Hepatocyte (in vitro differentiated cells): Measurements from ENCODE around the gene FHOD3. TPM values are rescaled to one million over a fixed set of nuclear protein-coding genes. Genes with fewer than 3 reads are reported as not detected.
"Not testable (repeated sequence)": the region's sequence is repeated elsewhere in the genome, so short reads cannot be mapped to it uniquely, and the experiment has no call there.

Source experiments
- DNase-seq: peaks from one replicate; pipeline ENCODE4 v3.0.0-alpha.2; 2016; ENCODE audit warnings: low spot score
- H2AFZ ChIP-seq: fragments of 200-600 bp; sonication (generic); 2 replicates; pipeline ENCODE4 v1.6.0; 2016; ENCODE audit warnings: antibody characterized with exemption, mild to moderate bottlenecking
- H3K27ac ChIP-seq: fragments of 200-600 bp; sonication (generic); 2 replicates; pipeline ENCODE4 v1.5.1; 2016; ENCODE audit warnings: mild to moderate bottlenecking
- H3K27me3 ChIP-seq: fragments of 200-600 bp; sonication (generic); 2 replicates; pipeline ENCODE4 v1.6.1; 2016
- H3K36me3 ChIP-seq: fragments of 200-600 bp; sonication (generic); replicated peaks from 2 replicates; pipeline ENCODE4 v1.5.1; 2016; ENCODE audit warnings: low read depth; ENCODE audit not compliant: insufficient read depth
- H3K4me1 ChIP-seq: fragments of 200-600 bp; sonication (generic); 2 replicates; pipeline ENCODE4 v1.5.1; 2016; ENCODE audit warnings: mild to moderate bottlenecking, moderate library complexity; ENCODE audit not compliant: insufficient read depth
- H3K4me2 ChIP-seq: fragments of 200-600 bp; sonication (generic); 2 replicates; pipeline ENCODE4 v1.6.0; 2016
- H3K4me3 ChIP-seq: fragments of 200-600 bp; sonication (generic); 2 replicates; pipeline ENCODE4 v1.5.1; 2016; ENCODE audit warnings: mild to moderate bottlenecking
- H3K79me2 ChIP-seq: fragments of 200-600 bp; sonication (generic); 2 replicates; pipeline ENCODE4 v1.6.0; 2017; ENCODE audit warnings: mild to moderate bottlenecking
- H3K9me2 ChIP-seq: fragments of 200-600 bp; sonication (generic); replicated peaks from 2 replicates; pipeline ENCODE4 v1.6.0; 2017; ENCODE audit warnings: mild to moderate bottlenecking; ENCODE audit not compliant: insufficient read depth
- H3K9me3 ChIP-seq: fragments of 200-600 bp; sonication (generic); 2 replicates; pipeline ENCODE4 v1.5.1; 2016; ENCODE audit warnings: low read depth, mild to moderate bottlenecking
- H4K20me1 ChIP-seq: fragments of 200-600 bp; sonication (generic); 2 replicates; pipeline ENCODE4 v1.6.0; 2016; ENCODE audit warnings: mild to moderate bottlenecking; ENCODE audit not compliant: insufficient read depth, poor library complexity, severe bottlenecking
- EZH2 ChIP-seq: fragments of 200-600 bp; sonication (generic); IDR thresholded peaks from 2 replicates; pipeline ENCODE4 v1.6.1; 2016; ENCODE audit warnings: antibody characterized with exemption, mild to moderate bottlenecking, borderline replicate concordance
- EZH2phosphoT487 ChIP-seq: fragments of 200-600 bp; sonication (generic); IDR thresholded peaks from one replicate; pipeline ENCODE4 v1.6.1; 2018; ENCODE audit warnings: antibody characterized with exemption, mild to moderate bottlenecking, low read depth, moderate library complexity; ENCODE audit not compliant: unreplicated experiment, severe bottlenecking
- WGBS: methylation state at CpG from one replicate; pipeline ENCODE4 v1.1.6; 2016; ENCODE audit warnings: low lambda C conversion rate; ENCODE audit errors: missing lambda C conversion rate; 5-methylcytosine and 5-hydroxymethylcytosine counted together
- polyA plus RNA-seq: library from polyadenylated mRNA; unstranded; fragments of >200 nt; fragmentation: Nextera tagmentation; extraction: Ambion mirVana; gene quantifications from 2 replicates; pipeline ENCODE4 v1.2.1, GENCODE V29; 2016
- total RNA-seq: library from RNA; depleted of rRNA; stranded (reverse); fragments of >200 nt; gene quantifications from 2 replicates; pipeline ENCODE4 v1.2.3, GENCODE V29; 2014
- TF ChIP-seq, protein P1 (sequence below): fragments of 200-600 bp; sonication (generic); IDR thresholded peaks from 2 replicates; pipeline ENCODE4 v1.5.1; 2016; ENCODE audit warnings: antibody characterized with exemption, mild to moderate bottlenecking; ENCODE audit not compliant: poor library complexity

FHOD3 gene
- total and polyA plus RNA-seq, 2 experiments from 2014 or later = 1.7 to 2.7 TPM

DNA sequence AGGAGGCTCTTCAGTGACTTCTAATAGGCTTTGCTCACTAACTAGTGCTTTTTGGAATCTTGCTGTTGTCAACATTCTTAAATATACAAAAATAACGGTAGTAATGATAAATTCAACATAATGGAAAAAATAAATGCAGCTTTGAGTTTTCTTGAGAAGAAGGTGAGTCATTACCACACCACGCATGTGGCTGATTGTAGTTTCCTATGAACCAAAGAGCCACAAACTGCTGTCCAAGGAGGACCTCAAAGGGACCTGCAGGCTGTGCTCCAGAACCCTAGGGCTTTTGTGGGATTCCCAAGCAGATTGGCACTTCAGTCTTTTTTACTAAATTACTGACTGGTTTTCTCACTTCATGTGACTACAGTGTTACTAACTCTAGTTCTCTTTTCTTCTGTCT lies 464.6 kb downstream of the FHOD3 start:
- H3K36me3 ChIP-seq = no peaks in the 10 kb centered on the region
- TF ChIP-seq EZH2phosphoT487 = no peak
- no peak for TF ChIP-seq EZH2
- no peak overlapping the region for H3K4me2 ChIP-seq
- no peak overlapping the region for H2AFZ ChIP-seq
- WGBS = 100% methylated on average over 2 of the region's 2 CpGs
- H3K4me3 ChIP-seq = no peak overlapping the region
- no peaks in the 10 kb centered on the region for H3K9me2 ChIP-seq
- H3K27me3 ChIP-seq = no peaks in the 10 kb centered on the region
- no peaks in the 10 kb centered on the region for H3K9me3 ChIP-seq
- no peaks in the 10 kb centered on the region for H3K4me1 ChIP-seq
- H3K27ac ChIP-seq = no peak overlapping the region
- H4K20me1 ChIP-seq = no peaks in the 10 kb centered on the region
- DNase-seq = no peak
- H3K79me2 ChIP-seq = no peaks in the 10 kb centered on the region

DNA sequence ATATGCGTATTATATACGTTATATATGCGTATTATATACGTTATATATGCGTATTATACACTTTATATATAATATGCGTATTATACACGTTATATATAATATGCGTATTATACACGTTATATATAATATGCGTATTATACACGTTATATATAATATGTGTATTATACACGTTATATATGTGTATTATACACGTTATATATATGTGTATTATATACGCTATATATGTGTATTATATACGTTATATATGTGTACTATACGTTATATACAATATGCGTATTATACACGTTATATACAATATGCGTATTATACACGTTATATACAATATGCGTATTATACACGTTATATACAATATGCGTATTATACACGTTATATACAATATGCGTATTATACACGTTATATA lies 465.5 kb downstream of the FHOD3 start:
- not testable (repeated sequence) for H2AFZ ChIP-seq, H3K36me3 ChIP-seq, H3K79me2 ChIP-seq, H3K4me3 ChIP-seq, H3K9me2 ChIP-seq, H3K27me3 ChIP-seq, H3K4me1 ChIP-seq, H3K9me3 ChIP-seq, DNase-seq, H3K27ac ChIP-seq, H3K4me2 ChIP-seq, H4K20me1 ChIP-seq
- 97% methylated on average over 26 of the region's 26 CpGs for WGBS

DNA sequence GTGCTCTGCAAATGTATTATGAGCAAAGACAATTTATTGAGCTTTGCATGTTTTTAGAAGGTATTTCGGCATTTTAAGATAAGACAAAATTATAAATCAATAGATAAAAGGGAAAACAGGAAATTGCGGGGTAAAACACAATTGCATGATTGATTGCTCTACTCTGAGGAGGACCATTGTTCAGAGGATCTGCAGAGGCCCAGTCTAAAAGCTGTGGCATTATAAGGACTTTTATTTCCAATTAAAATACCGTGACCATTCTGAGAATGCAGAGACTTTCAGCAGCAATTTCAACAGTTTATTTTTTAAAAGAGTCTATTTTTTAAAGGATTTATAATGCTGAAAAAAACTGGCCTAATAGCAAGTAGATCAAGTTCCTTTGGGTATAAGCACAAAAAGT lies 469.3 kb downstream of the FHOD3 start:
- H3K4me3 ChIP-seq = no peak overlapping the region
- WGBS = 66% methylated on average over 3 of the region's 3 CpGs
- TF ChIP-seq, protein P1, sequence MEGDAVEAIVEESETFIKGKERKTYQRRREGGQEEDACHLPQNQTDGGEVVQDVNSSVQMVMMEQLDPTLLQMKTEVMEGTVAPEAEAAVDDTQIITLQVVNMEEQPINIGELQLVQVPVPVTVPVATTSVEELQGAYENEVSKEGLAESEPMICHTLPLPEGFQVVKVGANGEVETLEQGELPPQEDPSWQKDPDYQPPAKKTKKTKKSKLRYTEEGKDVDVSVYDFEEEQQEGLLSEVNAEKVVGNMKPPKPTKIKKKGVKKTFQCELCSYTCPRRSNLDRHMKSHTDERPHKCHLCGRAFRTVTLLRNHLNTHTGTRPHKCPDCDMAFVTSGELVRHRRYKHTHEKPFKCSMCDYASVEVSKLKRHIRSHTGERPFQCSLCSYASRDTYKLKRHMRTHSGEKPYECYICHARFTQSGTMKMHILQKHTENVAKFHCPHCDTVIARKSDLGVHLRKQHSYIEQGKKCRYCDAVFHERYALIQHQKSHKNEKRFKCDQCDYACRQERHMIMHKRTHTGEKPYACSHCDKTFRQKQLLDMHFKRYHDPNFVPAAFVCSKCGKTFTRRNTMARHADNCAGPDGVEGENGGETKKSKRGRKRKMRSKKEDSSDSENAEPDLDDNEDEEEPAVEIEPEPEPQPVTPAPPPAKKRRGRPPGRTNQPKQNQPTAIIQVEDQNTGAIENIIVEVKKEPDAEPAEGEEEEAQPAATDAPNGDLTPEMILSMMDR = no peak
- no peak for TF ChIP-seq EZH2phosphoT487
- TF ChIP-seq EZH2 = no peak

DNA sequence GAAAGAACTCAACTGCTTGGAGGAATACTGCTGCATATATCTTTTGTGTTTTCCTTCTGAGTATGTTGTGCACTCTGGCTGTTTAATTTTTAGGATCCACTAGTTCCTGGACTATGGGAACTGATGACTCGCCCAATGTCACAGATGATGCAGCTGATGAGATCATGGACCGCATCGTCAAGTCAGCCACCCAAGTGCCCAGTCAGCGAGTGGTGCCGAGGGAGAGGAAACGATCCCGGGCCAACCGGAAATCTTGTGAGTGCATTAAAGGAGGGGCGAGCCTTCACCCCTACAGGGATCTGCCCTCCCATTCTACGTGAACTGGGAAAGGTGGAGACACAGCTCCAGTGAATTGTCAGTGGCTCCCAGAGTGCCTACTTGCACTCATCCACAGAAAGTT lies 471.7 kb downstream of the FHOD3 start:
- Histone ChIP-seq H3K27me3 (no peaks in the 10 kb centered on the region), H3K4me3 (no peak overlapping the region), H3K36me3 (no peaks in the 10 kb centered on the region), H3K4me2 (no peak overlapping the region), H3K79me2 (no peaks in the 10 kb centered on the region), H4K20me1 (no peaks in the 10 kb centered on the region), H3K27ac (no peak overlapping the region), H3K9me3 (no peaks in the 10 kb centered on the region), H2AFZ (no peak overlapping the region), H3K4me1 (no peaks in the 10 kb centered on the region), H3K9me2 (no peaks in the 10 kb centered on the region)
- TF ChIP-seq EZH2 = no peak
- no peak for TF ChIP-seq EZH2phosphoT487
- TF ChIP-seq, protein P1 = no peak
- 95% methylated on average over 10 of the region's 10 CpGs for WGBS
- no peak for DNase-seq

More for the DNA sequence above, 469.3 kb downstream of the FHOD3 start:
- Histone ChIP-seq H2AFZ (no peak overlapping the region), H3K9me3 (no peaks in the 10 kb centered on the region), H3K79me2 (no peaks in the 10 kb centered on the region), H3K27ac (no peak overlapping the region), H3K4me1 (no peaks in the 10 kb centered on the region), H3K36me3 (no peaks in the 10 kb centered on the region), H3K4me2 (no peak overlapping the region), H3K27me3 (no peaks in the 10 kb centered on the region), H4K20me1 (no peaks in the 10 kb centered on the region), H3K9me2 (no peaks in the 10 kb centered on the region)
- no peak for DNase-seq
